Mononuclear cell (primary cell): ENCODE data around the gene UBTD1. TPM values are rescaled to one million over a fixed set of nuclear protein-coding genes. Genes with fewer than 3 reads are reported as not detected.
"Not testable (repeated sequence)": the region's sequence is repeated elsewhere in the genome, so short reads cannot be mapped to it uniquely, and the experiment has no call there.

Experiments
- H3K27me3 ChIP-seq: 2 replicates; pipeline ENCODE4 v1.6.0; 2011; ENCODE audit warnings: low read length, control low read depth; ENCODE audit not compliant: insufficient read depth
- H3K4me1 ChIP-seq: 2 replicates; pipeline ENCODE4 v1.5.1; 2011; ENCODE audit warnings: mild to moderate bottlenecking, low read length, control low read depth; ENCODE audit not compliant: insufficient read depth
- H3K4me3 ChIP-seq: 2 replicates; pipeline ENCODE4 v1.5.1; 2011; ENCODE audit warnings: mild to moderate bottlenecking, low read length, moderate library complexity
- H3K9me3 ChIP-seq: 2 replicates; pipeline ENCODE4 v1.5.1; 2011; ENCODE audit warnings: low read depth, mild to moderate bottlenecking, control low read depth, low read length
- total RNA-seq: library from RNA; depleted of rRNA; stranded (reverse); fragments of >200 nt; gene quantifications from one replicate; pipeline ENCODE4 v1.2.3, GENCODE V29; 2012

The UBTD1 gene
- total RNA-seq, 1 donor = 6.3 TPM

- Histone ChIP-seq H3K9me3 (no peaks in the 10 kb centered on the region), H3K4me1 (peaks cover 2% of the 10 kb centered on the region), H3K27me3 (no peaks in the 10 kb centered on the region), H3K4me3 (no peak overlapping the region)
Measured at GRCh38 chr10:97550336-97551149, 51.8 kb downstream of the UBTD1 start.

GRCh38 chr10:97551271-97551670 is 52.5 kb downstream of the UBTD1 start:
- Histone ChIP-seq H3K27me3 (no peaks in the 10 kb centered on the region), H3K9me3 (no peaks in the 10 kb centered on the region), H3K4me3 (no peak overlapping the region), H3K4me1 (no peaks in the 10 kb centered on the region)

- no peak overlapping the region for H3K4me3 ChIP-seq
- no peaks in the 10 kb centered on the region for H3K4me1 ChIP-seq
- H3K27me3 ChIP-seq = no peaks in the 10 kb centered on the region
- H3K9me3 ChIP-seq = no peaks in the 10 kb centered on the region
Measured at GRCh38 chr10:97553575-97554031, 54.9 kb downstream of the UBTD1 start.

GRCh38 chr10:97554336-97554735 is 55.6 kb downstream of the UBTD1 start:
- not testable (repeated sequence) for H3K27me3 ChIP-seq, H3K9me3 ChIP-seq, H3K4me3 ChIP-seq, H3K4me1 ChIP-seq

DNA sequence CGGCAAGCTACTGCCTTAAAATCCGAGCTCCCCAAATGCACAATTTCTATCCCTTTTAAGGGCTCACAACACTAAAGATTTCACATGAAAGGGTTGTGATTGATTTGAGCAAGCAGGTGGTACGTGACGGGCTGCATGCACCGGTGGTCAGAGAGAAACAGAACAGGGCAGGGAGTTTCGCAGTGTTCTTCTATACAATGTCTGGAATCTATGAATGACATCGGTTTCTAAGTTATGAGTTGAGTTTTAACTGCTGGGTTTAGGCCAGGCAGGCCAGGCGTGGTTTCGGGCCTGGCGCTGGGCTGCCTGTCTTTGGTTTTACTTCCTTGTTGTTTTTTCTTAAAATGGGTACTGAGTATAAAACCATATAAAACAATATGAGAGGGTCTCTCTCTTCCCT is 56.8 kb downstream of the UBTD1 start:
- not testable (repeated sequence) for H3K27me3 ChIP-seq, H3K4me3 ChIP-seq, H3K9me3 ChIP-seq, H3K4me1 ChIP-seq

DNA sequence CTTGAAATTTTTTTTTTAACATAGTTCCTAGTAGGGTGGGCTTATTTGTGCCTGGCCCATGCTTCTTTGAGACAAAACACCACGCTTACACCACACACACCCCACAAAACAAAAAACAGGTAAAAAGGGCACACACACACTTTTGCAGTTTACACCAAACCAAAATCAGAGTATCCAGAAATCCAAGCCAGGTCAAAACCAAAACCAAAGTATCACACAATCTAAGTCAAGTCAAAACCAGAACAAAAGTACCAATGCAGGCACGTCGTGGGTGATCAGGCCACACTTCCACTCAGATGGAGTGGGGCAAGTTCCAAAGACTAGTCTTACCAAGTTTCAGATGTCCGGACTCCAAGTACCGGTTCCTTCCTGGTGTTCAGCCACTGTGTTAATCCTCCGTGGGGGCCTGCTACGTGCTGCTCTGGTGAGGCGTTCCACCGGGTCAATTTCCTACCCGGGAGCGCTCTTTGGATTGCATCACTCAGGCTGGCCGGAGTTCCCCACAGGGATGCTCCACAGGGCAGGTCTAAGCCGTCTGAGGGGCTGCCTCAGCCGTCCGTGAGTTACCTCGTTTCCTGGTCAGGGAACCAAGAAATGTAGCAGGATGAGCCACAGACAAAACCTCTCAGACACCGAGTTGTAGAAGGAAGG is 62.1 kb downstream of the UBTD1 start:
- not testable (repeated sequence) for H3K4me1 ChIP-seq, H3K27me3 ChIP-seq, H3K9me3 ChIP-seq, H3K4me3 ChIP-seq

DNA sequence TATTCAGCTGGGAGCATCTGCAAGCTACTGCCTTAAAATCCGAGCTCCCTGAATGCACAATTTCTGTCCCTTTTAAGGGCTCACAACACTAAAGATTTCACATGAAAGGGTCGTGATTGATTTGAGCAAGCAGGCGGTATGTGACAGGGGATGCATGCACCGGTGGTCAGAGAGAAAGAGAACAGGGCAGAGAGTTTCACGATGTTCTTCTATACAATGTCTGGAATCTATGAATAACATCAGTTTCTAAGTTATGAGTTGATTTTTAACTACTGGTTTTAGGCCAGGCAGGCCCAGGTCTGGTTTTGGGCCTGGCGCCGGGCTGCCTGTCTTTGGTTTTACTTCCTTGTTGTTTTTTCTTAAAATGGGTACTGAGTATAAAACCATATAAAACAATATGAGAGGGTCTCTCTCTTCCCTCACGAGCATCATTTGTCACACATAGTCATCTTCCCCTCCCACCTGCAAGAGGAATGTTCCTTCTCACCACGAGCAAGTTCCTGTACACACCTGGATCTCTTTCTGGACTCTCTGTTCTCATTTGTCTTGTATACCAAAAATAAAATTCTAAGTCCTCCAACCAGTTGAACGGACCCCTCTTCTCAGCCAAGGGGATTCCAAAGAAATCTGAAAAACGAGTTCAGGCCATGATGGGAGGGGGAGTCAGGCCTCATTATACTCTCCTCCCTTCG is 62.8 kb downstream of the UBTD1 start:
- not testable (repeated sequence) for H3K4me3 ChIP-seq, H3K27me3 ChIP-seq, H3K4me1 ChIP-seq, H3K9me3 ChIP-seq

DNA sequence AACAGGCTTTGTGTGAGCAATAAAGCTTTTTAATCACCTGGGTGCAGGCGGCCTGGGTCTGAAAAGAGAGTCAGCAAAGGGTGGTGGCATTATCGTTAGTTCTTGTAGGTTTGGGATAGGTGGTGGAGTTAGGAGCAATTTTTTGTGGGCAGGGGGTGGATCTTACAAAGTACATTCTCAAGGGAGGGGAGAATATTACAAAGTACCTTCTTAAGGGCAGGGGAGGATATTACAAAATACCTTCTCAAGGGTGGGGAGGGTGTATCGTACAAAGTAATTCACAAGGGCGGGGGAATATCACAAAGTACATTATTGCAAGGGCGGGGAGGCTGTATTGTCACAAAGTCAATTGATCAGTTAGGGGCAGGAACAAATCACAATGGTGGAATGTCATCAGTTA is 63.6 kb downstream of the UBTD1 start:
- not testable (repeated sequence) for H3K27me3 ChIP-seq, H3K4me3 ChIP-seq, H3K9me3 ChIP-seq, H3K4me1 ChIP-seq

DNA sequence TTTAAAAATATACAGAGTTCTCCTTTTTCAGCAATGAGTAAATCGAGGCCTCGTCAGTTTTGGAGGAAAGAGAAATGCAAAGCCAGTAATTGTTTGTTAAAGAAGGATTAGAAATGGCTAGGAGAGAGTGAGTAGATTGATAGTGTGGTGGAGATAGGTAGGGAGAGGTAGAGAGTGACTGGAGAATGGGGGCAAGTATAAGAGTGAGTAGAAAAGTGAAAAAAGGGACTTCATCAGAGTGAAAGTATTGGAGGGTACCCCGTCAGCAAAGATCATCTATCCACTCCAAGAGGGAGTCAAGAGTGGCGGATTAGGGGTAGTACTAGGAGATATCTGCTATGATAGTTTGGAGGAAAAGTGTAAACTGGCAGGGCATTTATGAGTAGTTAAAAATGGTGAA is 64.6 kb downstream of the UBTD1 start:
- Histone ChIP-seq H3K4me3 (no peak overlapping the region), H3K27me3 (no peaks in the 10 kb centered on the region), H3K4me1 (no peaks in the 10 kb centered on the region), H3K9me3 (no peaks in the 10 kb centered on the region)

GRCh38 chr10:97564776-97565175 is 66.1 kb downstream of the UBTD1 start:
- Histone ChIP-seq H3K9me3 (no peaks in the 10 kb centered on the region), H3K27me3 (no peaks in the 10 kb centered on the region), H3K4me3 (no peak overlapping the region), H3K4me1 (no peaks in the 10 kb centered on the region)

- H3K4me1 ChIP-seq = no peaks in the 10 kb centered on the region
- H3K9me3 ChIP-seq = no peaks in the 10 kb centered on the region
- H3K4me3 ChIP-seq = no peak overlapping the region
- H3K27me3 ChIP-seq = no peaks in the 10 kb centered on the region
Measured at GRCh38 chr10:97566336-97566996, 67.7 kb downstream of the UBTD1 start.

DNA sequence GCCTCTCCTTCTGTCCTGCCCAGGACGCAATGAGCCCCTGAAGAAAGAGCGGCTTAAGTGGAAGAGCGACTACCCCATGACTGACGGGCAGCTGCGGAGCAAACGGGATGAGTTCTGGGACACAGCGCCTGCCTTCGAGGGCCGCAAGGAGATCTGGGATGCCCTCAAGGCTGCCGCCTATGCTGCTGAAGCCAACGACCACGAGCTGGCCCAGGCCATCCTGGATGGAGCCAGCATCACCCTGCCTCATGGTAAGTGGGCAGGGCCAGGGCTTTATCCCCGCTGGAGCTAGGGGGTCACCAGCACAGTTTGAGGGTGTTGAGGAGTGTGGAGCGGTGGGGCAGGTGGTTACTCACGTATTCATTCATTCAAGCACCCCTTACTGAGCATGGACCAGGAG is 69.2 kb downstream of the UBTD1 start:
- H3K9me3 ChIP-seq = no peaks in the 10 kb centered on the region
- no peak overlapping the region for H3K4me3 ChIP-seq
- no peaks in the 10 kb centered on the region for H3K4me1 ChIP-seq
- no peaks in the 10 kb centered on the region for H3K27me3 ChIP-seq

GRCh38 chr10:97570146-97570788 is 71.5 kb downstream of the UBTD1 start:
- H3K4me1 ChIP-seq = no peaks in the 10 kb centered on the region
- no peak overlapping the region for H3K4me3 ChIP-seq
- H3K9me3 ChIP-seq = no peaks in the 10 kb centered on the region
- H3K27me3 ChIP-seq = no peaks in the 10 kb centered on the region

GRCh38 chr10:97570789-97571471 is 72.2 kb downstream of the UBTD1 start:
- no peak overlapping the region for H3K4me3 ChIP-seq
- no peaks in the 10 kb centered on the region for H3K27me3 ChIP-seq
- H3K4me1 ChIP-seq = no peaks in the 10 kb centered on the region
- H3K9me3 ChIP-seq = no peaks in the 10 kb centered on the region
